CD4-positive, alpha-beta T cell treated with Interleukin-17A for 1 hour (primary cell): ENCODE data around the gene ANKRD11.

Experiments used
- DNase-seq: peaks from one replicate; pipeline ENCODE4 v3.0.0-alpha.2; 2020

ANKRD11 gene

DNA sequence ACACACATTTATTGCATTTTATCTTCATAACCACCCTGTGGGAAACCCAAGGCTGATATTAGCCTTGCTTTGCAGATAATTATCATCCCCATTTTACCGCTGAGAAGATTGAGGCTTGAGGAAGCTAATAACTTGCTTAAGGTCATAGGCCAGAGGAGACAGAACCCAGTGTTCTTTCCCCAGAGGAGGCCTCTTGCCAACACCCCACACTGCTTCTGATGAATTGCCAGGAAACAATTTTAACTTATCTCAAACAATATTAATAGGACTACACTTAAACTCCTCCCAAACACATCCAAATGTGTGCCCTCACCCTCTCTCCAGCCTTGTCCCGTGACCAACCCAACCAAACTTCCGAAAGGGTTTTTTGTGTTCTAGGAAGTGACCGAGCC lies 15.7 kb upstream of the ANKRD11 start:
- DNase-seq = no peak

DNA sequence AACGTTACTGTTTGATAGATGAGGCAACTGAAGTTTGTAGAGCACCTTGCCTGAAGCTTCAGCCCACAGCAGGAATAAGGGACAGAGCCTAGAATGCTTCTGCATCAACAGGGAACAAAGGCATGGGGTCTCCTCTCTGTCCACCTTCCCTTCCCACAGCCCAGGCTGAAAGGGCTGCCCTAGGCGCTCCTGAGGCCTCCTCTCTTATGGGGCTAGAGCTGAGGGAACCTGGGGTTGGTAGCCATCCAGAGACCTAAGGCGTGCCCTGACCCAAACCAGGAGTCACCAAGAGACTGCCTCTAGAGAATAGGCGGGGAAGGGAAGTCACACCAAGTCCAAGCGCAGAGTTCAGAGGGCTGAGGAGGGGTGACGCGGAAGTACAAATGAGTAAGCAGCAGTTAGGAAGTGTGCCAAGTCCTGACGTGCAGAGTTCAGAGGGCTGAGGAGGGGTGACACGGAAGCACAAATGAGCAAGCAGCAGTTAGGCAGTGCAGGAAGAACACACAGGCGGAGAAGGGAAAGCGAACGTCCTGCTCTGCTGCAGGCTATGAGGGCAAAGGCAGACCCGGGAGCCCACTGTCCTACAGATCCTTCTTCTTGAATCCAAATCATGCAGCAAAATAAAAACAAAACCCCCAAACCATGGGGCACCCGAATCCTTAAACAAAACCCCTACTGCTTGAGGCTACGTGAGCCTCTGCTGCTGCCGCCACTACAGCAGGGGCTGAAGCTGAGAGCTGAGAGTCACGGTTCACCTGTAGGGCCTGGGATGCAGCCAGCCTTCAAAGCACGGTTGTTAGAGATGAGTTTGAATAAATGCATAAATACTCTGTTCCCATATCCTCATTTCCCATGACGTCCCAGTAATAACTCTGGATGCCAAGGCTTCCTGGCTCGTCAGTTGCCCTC lies 15.1 kb upstream of the ANKRD11 start:
- peak; percentile 93 for DNase-seq

DNA sequence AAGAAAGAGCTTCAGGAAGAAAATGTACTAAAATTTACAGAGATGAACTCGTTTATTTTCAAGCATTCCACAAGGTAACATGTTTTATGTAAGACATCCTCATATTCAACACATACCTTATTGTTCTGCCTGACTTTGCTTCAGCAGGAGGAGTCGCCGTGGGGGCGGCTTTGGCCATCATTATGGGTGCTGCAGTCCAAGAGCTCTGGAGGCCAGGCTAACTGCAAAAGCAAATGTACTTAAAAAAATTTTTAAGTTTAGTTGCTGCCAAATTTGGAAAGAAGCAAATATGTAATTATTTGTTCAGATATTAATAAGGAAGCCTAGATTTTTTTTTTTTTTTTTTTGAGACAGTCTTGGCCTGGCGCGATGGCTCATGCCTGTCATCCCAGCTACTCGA lies 13.7 kb upstream of the ANKRD11 start:
- no peak for DNase-seq

DNA sequence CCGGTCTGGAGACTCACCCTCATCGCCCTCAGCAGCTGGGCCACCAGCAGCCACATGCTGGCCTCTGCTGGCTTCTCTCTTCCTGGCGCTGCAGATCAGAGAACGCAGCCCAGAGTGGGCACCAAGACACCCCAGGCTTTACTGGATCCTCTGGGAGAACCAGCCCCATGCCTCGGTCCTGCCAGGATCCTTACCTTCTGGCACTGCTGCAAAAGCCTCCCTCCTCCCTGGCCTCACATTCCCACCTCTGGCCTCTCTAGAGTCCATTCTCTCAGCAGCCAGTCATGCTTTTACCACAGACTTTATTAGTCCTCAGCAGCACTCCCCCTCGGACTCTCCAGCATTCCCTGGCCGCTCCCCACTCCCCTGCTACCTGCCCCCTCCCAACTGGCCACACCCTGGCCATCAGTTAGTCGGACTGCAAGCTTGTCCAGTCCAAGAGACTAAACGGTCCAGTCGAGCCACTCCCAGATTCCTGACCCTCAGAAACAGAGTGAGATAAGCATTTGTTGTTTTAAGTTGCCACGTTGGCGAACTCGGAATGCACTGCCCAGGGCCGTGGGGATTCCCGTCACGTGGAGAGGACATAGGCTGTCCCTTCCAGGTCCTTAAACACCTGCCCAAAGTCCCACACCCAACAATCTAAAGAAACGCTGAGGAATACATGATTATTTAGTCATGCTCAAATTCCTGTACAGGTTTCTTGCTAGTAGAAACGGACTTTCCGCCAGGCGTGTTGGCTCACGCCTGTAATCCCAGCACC lies 11.9 kb upstream of the ANKRD11 start:
- no peak for DNase-seq

DNA sequence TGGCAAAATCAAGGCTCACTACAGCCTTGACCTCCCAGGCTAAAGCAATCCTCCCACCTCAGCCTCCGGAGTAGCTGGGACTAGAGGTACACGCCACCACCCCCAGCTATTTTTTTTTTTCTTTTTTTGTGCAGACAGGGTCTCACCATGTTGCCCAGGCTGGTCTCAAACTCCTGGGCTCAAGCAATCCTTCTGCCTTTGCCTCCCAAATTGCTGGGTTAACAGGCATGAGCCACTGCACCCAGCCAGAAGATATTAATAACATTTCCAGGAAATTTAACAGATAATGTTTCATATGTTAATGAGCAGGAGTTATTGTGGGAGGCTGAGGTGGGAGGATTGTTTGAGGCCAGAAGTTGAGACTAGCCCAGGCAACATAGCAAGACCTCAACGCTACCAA lies 9.4 kb upstream of the ANKRD11 start:
- no peak for DNase-seq

DNA sequence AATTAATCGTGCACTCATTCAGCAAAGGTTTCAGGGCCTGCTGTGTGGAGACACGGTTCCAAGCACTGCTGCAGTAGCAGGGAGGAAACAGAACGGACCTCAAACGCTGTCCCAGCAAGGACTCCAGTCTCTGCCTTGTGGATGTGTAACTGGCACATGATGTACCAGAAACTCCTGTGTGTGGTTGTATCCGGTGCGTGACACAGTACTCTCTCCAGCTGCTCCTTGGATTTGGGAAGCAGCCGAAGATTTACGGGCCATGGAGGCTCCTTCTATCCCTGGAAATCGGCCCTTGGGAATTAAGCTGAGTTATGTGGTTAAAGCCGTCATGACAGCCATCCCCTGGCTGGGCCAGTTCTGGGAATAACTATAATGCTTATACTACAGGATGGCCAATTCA lies 8.5 kb upstream of the ANKRD11 start:
- no peak for DNase-seq

DNA sequence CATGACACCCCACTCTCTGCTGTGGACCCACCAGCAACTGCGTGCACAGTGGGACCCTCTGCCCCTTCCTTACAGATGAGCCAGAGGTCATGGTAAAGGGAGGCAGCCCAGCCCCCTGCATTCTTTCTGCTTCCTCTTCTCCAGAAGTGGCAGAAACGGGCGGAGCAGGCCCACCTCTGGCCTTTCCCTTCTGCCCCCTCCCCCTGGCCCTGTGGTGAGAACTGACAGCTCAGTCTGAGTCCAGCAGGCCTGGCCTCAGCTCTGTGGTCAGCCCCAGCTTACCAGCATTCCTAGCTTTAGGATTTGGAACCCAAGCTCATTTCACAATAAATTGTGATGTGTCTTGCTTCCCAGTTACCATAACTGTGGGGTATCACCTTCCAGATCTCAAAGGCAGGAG lies 4.8 kb upstream of the ANKRD11 start:
- no peak for DNase-seq

DNA sequence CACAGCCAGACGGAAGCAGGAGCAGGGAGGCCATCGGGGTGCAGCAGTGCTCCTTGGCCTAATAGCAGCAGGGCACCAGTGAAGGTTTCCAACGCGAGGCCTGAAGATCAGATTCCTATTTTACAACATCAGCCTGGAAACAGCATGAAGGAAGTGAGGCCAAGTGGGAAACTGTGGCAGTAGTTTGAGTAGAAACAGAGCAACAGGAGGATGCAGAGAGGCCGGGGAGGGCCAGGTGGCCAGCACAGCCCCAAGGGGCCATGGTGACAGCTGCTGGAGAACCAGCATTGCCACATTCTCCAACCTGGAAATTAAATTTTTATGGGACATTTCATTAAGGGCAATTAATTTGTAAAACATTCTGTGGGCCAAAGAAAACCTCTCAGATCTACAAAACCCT lies 3.4 kb upstream of the ANKRD11 start:
- no peak for DNase-seq

DNA sequence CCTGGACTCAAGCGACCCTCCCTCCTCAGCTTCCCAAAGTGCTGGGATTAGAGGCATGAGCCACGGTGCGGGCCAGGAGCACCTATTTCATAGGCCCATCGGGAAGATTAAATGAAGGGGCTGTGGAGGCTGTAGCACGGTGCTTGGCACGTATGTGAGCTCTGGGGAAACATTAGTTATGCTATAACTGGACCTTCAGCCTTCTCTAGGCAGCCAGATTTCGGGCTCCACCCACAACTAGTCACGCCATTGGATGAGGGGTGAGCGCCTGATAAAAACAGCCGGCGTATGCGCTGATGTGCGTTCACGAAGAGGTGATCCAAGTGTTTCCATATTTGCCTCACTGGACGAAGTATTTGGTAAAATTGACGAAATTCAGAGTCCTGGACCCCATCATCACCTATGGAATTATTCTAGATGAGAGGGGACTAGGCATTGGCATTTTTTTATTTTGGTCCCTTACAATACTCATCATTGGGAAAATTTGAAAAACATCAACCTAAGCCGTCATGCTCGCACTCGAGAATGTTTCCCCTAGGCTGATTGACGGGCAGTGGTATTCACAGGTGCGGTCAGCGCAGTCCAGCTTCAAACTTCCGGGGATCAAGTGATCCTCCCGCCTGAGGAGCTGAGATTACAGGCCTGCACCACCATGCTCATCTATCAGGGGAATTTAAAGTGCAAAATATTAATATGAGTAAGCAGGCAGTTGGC lies 1.8 kb upstream of the ANKRD11 start:
- DNase-seq = no peak

DNA sequence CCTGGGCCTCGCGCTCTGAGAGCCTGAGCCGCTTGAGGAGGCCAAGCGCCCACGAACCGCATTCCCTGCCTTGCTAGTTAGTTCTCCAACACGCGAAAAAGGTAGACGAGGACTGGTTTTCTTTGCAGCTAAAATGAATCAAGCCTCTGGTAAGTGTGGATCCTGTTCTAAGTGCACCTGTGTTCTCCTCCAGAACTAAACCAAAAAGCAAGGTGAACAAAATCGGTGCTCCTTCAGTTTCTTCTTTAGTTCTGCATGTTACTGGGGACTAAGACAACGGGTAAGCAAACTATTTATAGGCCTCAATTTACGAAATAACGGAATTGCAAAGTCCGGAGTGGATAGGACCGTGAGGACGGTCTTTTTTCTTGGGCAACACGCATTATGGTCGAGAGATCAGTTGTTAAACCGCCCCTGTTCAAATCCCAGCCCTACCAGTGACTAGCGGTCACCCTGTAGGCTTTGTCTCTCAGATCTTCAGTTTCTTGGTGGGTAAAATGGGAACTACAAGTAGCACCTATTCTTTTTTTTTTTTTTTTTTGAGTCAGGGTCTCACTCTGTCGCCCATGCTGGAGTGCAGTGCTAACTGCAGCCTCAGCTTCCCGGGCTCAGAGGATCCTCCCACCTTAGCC lies 993 bp upstream of the ANKRD11 start:
- no peak for DNase-seq

DNA sequence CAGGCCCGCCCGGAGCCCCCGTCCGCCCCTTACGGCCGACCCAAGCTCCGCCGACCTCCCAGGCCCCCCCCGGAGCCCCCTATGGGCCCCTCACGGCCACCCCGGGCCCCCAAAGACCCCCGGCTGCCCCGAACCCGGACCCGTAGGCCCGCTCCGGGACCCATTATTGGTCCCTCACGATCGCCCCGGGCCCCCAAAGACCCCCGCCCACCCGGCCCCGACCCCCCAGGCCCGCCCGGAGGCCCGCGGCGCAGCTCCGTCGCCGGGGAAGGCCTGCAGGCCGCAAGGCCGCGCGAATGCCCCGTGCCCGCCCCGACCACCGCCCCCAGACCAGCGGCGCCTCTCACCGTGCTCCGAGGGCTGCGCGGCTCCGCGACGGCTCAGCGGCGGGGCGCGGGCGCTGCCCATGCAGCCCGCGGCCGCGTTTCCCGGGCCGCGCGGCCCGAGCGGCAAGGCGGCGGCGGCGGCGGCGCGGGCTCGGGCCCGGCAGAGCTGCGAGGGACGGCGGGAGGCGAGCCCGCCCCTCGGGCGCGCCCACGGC lies 393 bp downstream of the ANKRD11 start:
- no peak for DNase-seq

DNA sequence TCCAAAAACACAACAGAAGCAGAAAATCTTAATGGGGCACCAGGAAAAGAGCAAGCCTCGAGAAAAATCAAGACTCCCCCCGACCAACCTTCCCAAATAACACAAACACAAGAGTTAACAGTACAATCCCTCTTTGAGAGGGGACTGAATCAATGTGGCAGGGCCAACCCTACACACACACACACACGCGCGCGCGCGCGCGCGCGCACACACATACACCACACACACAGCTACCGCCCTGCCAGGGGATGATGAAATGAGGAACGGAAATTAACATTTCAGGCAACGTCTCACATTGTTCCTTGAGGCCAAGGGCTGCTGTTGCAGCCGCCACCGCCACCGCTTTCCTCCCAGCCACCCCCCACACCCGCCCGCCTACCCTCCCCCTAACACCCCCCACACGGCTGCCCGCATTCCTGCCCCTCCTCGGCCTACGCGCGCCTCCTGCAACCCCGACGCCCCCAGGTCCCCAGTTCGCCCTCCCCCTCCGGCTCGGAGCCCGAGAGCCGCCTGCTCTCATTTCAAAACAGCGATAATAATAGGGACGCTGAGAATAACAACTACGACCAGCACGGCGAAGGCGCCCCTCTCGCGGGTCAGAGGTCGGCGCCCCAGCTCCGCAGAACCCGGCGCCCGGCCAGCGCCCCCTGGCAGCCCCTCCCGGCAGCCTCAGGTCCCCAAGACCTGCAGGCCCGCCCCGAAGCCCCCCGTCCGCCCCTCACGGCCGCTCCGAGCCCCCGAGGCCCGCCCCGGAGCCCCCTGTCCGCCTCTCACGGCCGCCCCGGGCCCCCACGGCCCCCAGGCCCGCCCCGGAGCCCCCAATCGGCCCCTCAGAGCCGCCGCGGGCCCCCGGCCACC lies 1.1 kb downstream of the ANKRD11 start:
- peak; percentile 93 for DNase-seq

DNA sequence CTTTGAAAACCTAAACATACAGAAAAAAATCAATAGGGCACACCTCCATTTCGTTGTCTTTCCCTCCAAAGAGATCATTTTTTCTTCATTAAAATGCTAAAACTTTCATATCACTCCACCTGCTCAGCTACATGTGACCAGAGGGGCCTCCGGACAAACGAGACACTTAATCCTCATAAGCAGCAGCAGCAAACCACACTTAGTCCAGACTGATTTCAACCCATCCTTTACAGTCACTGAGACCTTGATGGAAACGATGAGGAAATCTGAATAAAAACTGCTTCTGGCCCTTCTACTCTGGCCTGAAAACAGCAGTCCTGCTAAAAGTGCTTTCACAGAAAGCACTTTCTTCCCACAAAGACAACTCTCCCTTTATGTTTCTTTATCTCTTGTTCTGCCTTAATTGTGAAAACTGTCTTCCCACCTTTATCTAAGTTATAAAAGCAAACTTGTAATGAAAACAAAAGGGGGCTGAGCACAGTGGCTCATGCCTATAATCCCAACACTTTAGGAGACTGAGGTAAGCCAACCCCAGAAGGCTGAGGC lies 4.6 kb downstream of the ANKRD11 start:
- DNase-seq = no peak

DNA sequence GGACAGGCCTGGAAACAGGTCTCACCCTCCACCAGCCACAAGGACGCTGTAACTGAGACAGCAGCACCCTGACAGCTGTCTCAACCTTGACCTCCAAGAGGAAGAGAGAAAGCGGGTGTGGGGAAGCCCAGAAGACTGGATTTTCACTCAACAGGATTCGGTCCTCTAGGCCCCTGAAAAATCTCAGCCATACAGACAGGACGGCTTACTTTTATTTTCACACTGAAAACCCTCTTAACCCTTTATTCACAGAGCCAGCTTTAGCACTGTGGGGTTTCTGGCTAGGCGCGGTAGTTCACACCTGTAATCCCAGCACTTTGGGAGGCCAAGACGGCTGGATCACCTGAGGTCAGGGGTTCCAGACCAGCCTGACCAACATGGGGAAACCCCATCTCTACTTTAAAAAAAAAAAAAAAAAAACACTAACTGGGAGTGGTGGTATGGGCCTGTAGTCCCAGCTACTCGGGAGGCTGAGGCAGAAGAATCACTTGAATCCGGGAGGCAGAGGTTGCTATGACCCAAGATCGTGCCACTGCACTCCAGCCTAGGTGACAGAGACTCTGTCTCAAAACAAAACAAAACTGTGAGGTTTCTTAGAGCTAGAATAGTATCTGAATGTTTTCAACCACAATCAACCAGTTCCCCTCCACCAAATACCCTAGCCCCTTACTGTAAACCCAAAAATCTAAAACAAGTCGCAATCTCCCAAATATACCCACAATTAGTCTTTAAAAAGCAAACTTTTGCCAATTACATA lies 5.3 kb downstream of the ANKRD11 start:
- peak; percentile 58 for DNase-seq

DNA sequence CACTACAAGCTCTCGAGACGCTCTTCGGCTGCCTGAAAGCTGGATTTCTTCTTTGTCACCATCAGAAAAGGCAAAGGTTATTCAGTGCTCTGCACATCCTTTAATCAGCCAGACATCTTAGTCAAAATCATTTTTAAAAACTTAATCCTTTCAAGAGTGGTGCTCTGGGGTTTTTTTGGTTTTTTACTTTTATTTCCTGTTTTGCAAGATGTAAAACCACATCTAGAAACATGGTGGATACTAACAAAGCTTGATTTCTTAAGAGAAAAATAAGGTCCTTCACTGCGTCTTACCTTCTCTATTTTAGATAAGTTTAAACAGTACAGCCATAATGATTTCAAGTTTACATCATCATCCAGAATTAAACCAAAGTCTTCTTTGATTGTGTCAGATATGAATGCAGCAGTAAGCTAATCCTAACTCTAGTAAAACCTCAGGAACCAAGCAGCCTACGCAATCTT lies 6.3 kb downstream of the ANKRD11 start:
- peak; percentile 75 for DNase-seq

DNA sequence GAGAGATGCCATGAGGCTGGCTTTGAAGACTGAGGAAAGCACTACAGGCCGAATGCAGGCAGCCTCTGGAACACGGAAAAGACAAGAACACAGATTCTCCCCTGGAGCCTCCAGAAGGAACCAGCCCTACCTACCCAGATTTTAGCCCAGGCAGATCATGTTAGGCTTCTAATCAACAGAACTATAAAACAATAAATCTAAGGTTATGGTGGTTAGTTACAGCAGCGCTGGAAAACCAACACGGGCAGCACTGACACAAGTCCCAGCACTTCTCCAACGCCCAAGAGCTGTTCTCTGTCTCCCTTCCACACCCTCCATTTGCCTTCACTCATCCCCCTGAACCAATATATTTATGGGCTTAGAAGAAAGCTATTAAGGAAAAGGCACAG lies 7.5 kb downstream of the ANKRD11 start:
- DNase-seq = no peak

DNA sequence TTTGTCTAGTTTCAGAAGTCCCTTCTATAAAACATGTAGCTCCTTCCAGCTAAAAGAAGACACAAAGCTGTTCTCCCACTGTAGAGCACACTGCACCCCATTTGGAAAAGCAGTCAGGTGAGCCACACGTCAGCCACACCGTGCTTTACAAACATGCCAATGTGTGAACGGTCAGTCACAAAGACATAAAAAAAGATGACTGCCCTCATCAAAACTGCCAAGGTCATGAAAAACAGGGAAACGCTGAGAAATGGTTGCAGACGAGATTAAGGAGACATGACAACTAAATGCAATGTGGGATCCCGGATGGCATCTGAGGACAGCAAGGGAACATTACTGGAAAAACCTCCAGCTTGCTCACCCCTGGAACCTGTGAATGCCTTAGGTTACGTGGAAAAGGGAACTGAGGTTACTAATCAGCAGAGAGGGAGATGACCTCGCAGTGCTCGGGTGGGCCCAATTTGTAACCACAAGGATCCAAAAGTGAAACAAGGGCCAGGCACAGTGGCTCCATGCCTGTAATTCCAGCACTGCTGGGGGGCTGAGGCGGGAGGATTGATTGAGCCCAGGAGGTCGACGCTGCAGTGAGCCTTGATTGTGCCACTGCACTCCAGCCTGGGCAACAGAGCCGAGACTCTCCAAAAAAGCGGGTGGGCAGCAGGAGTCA lies 8.1 kb downstream of the ANKRD11 start:
- no peak for DNase-seq

DNA sequence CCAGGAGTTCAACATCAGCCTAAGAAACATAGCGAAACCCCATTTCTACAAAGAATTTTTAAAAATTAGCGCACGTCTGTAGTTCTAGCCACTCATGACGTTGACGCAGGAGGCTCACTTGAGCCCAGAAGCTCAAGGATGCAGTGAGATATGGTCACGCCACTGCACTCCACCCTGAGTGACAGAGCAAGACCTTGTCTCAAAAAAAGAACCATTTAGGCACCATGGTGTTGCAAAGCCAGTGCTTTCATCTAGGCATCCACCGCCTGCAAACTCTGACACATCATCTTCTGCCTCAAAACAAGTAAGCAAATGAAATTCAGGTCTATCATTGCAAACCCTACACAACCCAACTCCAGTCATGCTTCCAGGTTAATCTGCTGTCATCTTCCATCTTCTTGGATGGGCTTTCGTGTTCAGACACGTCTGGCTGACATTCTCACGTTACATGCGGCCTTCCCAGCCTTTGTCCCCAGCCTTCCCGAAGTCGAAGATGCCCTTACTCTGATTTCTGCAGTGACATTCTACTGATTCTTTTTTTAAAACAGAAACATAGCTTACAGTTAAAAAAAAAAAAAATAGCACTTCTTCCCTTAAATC lies 8.9 kb downstream of the ANKRD11 start:
- no peak for DNase-seq

DNA sequence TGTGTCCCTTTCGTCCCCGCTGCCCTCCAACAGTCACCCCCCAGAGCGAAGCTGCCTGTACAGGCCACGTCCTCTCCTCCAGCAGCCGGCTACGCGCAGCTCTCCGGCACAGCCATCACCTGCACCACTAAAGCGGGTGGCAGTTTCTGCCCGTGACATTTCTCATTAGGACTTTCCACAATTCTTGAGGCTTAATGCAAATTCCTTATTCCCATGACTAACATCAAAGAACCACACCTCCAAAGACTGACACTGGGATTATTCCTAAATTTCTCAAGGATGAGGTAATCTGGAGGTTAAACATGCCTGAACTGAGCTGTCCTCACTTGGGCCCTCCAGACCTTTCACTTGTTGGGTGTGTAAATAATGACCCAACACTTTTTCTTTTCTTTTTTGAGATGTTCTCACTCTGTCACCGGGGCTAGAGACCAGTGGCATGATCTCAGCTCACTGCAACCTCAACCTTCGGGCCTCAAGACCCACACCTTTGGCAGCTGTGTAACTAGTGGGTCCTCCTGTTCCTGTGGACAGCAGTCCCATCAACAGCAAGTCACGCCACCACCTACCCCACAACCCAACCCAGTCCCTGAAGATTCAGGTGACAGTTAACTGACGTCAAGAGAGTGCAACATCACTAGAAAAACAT lies 11.7 kb downstream of the ANKRD11 start:
- DNase-seq = no peak
